ENCODE data around the gene HS6ST3.

Gene HS6ST3

DNA sequence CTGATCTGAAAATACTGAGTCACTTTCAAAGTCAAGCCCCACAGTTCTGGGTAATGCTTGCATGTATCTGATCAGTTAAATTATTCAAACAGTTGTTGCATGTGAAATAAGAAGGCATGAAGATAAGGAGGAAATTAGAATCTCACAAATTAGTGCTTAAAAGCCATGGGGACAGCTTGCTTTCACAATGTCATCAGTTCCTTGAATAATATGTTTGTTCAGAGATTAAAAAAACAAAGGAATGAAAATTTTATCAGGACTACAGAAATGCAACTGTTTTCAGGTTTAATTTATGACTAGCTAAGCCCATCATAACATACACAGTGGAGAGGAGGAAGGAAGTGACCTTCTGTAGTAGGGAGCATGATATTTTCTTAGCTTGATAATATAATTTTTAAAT is 754.3 kb downstream of the HS6ST3 start:
- DNase-seq (ENCODE audit: low spot score), result no peak

DNA sequence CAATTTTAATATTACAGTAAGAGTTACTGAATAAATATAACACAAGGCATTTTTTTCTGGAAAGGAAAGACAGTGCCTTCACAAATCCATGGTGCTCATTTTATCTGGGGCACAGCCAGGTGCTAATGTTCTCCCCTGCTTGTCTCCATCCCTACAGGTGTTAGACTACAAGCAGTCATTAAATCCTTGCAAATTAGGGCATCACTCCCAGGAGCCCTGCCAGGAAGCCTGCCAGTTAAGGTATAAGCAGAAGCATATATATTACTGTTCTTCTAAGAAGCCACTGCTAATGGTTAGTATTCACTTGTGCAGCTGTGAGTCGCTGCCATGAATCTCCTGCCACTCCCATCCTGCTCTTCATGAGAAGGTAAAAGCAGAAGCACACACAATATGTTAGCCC is 754.7 kb downstream of the HS6ST3 start:
- no peak for DNase-seq (ENCODE audit: low spot score)

GRCh38 chr13:96848286-96848685 is 758.4 kb downstream of the HS6ST3 start:
- no peak for DNase-seq (ENCODE audit: low spot score)

- no peak for DNase-seq (ENCODE audit: low spot score)
Measured at GRCh38 chr13:96849091-96849490, 759.2 kb downstream of the HS6ST3 start.

DNA sequence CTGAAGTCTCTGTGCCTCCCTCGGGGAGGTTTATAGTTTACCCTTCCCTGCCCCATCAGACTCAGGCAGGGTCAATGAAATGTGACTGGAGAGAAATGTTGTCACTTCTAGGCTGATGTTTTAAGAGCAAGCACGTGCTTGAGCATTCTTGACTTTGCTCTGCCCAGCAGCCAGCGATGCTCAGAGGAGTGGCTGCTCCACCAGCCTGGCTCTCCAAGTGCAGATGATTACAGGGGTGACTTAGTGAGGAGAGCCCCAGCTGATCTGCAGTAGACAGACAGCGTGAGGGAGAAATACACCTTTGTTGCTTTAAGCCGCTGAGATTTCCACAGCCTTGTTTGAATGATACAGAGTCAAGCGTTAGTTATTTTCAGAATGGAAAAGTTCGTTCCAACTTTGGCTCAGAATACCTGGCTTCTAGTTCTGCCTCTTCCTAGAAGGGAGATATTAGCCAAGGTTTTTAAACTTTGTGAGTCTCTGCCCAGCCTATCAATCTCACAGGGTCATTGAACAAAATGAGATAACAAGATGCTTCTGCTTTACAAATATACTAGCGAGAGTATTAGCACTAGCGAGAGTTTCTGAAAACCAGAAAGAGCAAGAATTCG is 760.7 kb downstream of the HS6ST3 start:
- DNase-seq (ENCODE audit: low spot score), result no peak

DNA sequence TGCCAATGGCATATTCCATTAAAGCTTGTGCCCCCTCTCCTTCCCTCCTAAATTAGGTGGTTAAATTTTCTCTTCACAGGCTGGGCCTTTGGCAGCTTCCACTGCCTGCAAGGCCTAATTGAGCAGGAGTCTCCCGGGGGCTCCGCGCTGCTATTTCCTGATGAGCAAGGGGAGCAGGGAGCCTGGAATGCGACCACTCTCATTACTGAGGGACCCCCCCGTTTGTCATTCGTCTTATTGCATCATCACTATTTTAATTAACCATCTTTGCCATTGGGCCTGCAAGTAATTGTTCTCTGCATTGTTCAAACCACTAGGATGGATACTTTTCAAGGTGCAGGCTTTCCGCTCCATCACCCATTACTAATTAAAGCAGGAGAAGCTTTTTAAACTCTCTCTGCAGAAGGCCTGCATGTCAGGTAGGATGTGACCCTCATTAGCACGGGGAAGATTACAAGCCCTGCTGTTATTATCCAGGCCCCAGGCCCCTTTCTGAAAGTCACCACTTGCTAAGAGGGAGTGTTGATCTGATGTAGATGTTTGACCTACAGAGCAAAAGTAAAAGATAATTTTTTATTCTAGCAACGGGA is 762.0 kb downstream of the HS6ST3 start:
- no peak for DNase-seq (ENCODE audit: low spot score)

DNA sequence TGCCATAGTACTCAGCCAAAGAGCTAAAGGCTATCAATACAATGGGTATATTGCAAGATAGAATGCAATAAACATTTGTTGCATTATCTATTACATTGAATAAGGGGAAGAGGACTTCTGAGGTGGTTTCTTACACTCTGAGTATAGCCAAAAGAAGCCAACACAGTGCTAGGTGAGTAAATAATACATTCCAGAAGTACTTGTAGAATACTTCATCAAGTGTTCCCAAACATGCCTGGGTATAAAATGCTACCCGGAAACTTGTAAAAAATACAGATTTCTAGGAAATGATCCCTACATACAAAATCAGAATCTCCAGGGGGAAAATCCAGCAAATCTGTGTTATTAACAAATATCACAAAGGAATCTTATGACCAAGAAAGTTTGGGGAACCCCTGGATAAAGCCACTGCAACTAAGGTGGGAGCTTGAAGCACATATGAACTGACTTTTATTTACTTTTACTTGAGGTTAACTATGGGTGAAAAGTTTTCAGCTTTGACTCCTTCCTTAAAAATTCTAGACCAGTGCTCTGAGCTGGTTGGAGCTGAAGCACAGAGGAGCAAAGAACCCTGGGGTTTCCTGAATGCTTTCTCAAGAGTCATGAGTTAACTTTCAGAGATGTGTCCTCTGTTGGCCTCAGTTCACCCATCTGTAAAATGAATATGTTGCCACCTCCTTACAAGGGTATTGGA is 768.4 kb downstream of the HS6ST3 start:
- DNase-seq (ENCODE audit: low spot score), result no peak

- DNase-seq (ENCODE audit: low spot score), result no peak
Measured at GRCh38 chr13:96860882-96861281, 771.0 kb downstream of the HS6ST3 start.

DNA sequence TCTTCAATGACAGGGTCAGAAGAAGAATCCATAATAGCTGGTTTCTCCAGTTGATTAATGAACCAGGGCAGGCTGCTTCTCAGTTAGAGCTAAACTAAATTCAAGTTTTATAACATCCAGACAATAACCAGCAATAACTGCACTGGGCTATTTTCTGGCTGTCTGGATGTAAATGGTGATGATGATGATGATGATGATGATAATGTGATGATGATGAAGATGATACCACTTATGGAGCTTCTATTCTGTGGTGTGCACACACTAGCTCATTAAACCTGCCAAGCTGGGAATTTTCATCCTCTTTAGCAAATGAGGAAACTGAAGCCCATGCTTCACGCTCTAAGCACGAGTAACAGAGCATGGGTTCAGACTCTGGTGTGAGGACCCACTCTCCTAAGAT is 772.2 kb downstream of the HS6ST3 start:
- DNase-seq (ENCODE audit: low spot score), result no peak

- DNase-seq (ENCODE audit: low spot score), result no peak
Measured at GRCh38 chr13:96862999-96863398, 773.1 kb downstream of the HS6ST3 start.

GRCh38 chr13:96871469-96871868 is 781.6 kb downstream of the HS6ST3 start:
- DNase-seq (ENCODE audit: low spot score), result no peak

DNA sequence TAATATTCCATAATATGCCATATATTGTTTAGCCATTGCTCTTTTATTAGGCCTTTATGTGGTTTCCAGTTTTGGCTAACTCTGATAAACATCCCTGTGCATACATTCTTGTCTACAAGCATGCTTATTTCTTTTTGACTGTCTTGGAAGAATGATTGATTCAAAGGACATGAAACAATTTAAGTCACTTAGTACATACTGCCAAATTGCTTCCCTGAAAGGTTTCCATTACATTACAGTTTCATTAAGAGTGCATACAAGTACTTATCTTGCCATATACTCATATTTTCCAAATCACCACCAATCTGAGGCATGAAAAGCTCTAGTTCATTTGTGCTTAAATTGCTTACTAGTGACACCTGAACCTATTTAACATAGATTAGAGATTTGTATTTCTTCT is 790.5 kb downstream of the HS6ST3 start:
- no peak for DNase-seq (ENCODE audit: low spot score)
